Stimulated activated CD4-positive, alpha-beta T cell treated with anti-CD3 and anti-CD28 coated beads, Interleukin-2, amount 100 ng/mL, for 24 hours (primary cell): ENCODE results near the gene ASL.
"Not testable (repeated sequence)": the region's sequence is repeated elsewhere in the genome, so short reads cannot be mapped to it uniquely, and the experiment has no call there.

ENCODE experiments used
- DNase-seq, 2 donors: peaks; one replicate each; pipeline ENCODE4 v3.0.0-alpha.2; 2020

Gene ASL

DNA sequence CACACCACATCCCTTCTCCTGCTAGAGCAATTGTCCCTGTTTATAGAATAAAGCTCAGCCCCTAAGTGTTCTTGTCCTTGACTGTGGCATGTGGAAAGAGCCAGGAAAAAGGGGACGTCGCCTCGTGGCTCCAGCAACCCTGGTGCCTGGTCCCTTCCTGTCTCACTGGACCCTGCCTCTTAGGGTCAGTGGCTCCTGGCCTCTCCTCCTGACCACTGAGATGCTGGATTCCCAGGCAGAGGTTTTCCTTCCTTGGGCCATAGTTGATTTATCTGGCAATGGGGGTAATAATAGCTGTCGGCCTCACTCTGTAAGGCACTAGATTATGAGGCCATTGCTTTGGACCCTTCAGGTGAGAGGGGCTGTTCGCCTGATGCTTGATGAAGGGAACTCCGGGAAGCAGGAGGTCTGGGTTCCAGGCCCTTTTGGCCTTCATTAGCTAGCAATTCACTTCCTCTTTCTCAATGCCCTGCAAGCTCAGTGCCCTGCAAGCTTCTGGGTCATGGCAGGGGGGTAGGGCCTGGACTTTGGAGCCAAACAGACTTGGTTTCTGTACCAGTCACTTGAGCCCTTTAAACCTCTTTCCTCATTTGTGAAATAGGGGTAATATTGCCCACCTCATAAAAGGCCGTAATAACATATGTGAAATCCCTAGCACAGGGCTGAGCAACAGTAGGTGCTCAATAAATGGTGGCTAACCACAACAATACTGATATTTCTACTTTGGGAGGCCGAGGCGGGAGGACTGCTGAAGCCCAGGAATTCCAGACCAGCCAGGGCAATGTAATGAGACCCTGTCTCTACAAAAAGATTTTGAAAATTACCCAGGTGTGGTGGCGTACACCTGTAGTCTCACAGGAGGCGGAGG is 1.1 kb downstream of the ASL start:
- DNase-seq, result no peak

DNA sequence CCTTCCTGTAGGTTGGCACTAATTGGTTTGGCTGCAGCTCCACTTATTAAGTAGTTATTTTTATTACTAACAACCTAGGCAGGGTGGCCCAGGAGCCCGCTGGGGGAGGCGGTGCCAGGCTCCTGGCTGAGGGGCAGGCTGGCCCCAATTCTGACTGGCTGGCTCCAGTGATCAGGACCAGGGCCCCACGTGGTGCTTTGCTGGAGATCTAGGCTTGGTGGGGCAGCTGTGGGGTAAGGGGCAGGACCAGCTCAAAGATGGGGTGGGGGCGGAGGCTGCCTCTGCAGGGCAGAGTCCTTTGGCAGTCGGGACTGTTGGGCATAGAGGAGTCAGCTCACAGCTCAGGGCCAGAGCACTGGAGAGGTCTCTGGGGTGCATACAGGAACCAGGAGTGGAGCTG is 2.4 kb downstream of the ASL start:
- no peak for DNase-seq

DNA sequence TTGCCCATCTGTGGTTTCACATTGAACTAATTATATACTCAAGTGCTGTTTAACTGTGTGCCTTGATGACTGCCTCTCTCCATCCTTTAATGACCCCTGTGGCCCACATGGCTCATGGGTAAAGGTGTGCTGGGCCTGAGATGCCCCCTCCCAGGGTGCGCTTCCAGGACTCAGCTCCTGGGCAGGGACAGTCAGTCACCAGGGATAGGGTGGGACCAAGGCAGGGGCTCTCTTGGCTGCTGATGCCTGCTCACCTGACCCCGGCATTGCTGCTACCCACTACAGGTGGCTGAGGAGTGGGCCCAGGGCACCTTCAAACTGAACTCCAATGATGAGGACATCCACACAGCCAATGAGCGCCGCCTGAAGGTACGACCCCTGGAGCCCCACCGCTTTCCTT is 6.5 kb downstream of the ASL start:
- DNase-seq, result no peak

DNA sequence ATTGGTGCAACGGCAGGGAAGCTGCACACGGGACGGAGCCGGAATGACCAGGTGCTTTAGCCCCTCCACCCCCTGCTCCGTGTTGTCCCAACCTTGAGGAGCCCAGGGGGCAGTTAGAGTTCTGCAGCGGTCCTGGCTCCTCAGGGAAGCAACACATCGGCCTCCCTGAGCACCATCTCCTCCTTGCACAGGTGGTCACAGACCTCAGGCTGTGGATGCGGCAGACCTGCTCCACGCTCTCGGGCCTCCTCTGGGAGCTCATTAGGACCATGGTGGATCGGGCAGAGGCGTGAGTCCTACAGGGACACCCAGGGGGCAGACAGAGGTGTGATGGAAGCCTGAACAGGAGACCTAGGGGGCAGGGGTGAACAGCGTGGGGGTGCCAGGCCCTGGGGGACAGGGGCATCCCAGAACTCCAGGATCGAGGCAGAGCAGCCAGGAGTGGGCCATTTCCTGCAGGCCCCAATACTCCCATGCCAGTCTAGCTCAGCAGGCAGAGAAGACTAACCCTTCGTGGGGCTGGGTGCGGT is 7.3 kb downstream of the ASL start:
- no peak for DNase-seq

DNA sequence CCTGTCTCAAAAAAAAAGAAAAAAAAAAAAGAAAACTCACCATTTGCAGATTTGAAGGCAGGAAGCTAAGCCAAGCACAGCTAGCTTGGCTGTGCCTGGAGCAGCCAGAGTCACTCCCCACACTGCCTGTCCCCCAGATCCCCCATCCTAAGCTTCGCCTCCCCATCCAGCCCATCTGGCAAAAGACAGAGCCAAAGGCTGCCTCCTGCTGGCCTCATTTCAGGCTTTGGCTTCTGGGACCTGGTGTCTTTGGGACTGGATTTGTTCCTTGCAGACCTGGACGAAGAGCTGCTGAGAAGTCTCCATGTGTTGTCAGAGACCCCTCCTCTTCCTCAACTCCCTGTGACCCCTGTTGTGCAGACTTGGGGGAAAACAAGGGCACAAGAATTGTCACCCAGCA is 8.1 kb downstream of the ASL start:
- DNase-seq, result no peak

DNA sequence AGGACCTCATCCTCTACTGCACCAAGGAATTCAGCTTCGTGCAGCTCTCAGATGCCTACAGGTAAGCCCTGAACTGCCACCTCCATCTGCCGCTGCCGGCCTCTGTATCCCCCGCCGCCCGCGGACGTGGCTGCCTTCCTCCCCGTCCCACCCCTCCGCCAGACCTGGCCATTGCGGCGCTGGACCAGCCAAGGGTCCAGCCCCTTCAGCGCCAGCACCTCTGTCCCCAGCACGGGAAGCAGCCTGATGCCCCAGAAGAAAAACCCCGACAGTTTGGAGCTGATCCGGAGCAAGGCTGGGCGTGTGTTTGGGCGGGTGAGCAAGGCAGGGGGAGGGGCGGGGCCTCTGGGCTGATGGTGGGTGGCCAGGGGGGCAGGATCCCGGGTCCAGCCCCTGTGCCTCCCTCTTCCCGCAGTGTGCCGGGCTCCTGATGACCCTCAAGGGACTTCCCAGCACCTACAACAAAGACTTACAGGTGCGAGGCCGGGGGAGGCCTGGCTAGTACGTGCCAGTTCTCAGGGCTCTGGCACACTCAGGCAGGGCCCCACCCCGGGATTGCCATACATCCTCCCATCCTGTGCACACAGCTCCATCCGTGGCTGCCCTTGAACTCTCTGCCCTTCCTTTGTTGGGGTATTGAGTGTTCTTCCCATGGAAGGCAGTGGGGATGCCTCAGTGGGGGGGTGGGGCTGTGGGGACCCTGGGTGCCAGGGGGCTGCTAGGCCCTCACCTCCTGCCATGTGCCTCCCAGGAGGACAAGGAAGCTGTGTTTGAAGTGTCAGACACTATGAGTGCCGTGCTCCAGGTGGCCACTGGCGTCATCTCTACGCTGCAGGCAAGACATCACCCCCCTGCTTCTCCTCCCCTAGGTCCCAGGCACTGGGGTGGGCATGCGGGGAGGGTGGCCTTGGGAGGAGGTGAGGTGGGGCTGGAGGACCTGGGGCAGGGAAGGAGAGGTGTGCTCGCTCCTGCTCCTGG is 13.5 kb downstream of the ASL start:
- no peak for DNase-seq

DNA sequence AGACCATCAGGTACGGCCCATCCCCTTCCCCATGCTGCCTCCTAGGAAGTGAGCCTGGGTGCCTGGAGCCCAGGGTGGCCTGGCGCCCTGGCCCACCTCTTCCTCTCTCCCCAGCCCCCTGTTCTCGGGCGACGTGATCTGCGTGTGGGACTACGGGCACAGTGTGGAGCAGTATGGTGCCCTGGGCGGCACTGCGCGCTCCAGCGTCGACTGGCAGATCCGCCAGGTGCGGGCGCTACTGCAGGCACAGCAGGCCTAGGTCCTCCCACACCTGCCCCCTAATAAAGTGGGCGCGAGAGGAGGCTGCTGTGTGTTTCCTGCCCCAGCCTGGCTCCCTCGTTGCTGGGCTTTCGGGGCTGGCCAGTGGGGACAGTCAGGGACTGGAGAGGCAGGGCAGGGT is 17.0 kb downstream of the ASL start:
- DNase-seq, result no peak

DNA sequence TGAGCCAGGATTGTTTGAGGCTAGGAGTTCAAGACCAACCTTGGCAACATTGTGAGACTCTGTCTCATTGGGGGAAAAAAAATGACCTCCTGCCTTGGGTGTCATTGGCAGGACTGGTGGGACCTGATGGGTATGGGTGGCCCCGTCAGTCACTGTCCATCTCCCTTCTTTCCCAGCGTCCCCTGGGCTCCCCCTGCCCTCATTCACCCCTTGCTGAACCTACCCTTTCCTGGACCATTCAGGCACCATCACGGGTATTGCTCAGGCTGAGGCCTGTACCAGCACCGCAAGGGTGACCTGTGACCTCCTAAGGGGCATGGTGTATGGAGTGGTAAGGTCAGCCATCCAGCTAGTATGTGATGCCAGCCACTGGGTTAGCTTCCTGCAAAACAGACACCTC is 19.4 kb downstream of the ASL start:
- no peak for DNase-seq

DNA sequence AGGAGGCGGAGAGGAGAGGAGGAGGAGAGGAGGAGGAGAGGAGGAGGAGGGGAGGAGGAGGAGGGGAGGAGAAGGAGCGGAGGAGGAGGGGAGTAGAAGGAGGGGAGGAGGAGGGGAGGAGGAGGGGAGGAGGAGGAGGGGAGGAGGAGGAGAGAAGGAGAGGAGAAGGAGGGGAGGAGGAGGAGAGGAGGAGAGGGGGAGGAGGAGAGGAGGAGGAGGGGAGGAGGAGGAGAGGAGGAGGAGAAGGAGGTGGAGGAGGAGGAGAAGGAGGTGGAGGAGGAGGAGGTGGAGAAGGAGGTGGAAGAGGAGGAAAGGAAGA is 23.6 kb downstream of the ASL start:
- no peak for DNase-seq

DNA sequence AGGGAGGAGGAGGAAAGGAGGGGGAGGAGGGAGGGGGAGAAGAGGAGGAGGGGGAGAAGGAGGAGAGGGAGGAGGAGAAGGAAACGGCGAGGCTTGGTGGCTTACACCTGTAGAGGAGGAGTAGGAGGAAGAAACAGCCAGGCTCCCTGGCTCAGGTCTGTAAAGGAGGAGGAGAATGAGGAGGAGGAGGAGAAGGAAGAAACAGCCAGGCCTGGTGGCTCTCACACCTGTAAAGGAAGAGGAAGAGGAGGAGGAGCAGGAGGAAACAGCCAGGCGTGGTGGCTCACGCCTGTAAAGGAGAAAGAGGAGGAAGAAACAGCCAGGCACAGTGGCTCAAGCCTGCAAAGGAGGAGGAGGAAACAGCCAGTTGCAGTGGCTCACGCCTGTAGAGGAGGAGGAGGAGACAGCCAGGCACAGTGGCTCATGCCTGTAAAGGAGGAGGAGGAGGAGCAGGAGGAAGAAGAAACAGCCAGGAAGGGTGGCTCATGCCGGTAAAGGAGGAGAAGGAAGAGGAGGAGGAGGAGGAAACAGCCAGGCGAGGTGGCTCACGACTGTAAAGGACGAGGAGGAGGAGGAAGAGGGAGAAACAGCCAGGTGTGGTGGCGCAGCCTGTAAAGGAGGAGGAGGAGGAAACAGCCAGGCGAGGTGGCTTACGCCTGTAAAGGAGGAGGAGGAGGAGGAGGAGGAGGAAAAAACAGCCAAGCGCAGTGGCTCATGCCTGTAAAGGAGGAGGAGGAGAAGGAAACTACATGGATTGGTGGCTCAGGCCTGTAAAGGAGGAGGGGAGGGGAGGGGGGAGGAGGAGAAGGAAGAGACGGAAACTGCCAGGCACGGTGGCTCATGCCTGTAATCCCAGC is 24.2 kb downstream of the ASL start:
- peak; percentile 27 to 29 for DNase-seq

DNA sequence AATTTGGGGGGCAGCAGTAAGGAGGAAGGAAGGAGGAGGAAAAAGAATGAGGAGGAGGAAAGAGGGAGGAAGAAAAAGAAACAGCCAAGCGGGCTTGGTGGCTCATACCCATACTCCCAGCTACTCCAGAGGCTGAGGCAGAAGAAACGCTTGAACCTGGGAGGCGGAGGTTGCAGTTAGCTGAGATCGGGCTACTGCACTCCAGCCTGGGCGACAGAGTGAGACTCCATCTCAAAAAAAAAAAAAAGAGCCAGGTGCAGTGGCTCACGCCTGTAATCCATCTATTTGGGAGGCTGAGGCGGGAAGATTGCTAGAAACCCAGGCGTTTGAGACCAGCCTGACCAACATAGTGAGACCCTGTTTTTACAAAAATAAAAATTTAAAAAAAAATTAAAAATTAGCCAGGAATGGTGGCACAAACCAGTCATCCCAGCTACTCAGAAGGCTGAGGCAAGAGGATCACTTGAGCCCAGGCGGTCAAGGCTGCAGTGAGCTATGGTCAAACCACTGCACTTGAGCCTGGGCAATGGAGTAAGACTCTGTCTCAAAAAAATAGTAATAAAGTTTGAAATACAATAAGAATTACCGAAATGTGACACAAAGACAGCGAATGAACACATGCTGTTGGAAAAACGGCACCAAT is 24.9 kb downstream of the ASL start:
- no peak for DNase-seq

DNA sequence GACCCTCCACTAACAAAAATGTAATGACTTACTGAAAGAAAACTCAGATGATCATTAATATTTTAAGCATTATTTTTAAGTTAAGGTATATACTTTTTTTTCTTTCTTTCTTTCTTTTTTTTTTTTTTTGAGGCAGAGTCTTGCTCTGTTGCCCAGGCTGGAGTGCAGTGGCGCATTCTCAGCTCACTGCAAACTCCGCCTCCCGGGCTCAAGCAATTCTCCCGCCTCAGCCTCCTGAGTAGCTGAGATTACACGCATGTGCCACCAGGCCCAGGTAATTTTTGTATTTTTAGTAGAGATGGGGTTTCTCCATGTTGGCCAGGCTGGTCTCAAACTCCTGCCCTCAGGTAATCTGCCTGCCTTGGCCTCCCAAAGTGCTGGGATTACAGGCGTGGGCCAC is 26.5 kb downstream of the ASL start:
- not testable (repeated sequence) for DNase-seq

DNA sequence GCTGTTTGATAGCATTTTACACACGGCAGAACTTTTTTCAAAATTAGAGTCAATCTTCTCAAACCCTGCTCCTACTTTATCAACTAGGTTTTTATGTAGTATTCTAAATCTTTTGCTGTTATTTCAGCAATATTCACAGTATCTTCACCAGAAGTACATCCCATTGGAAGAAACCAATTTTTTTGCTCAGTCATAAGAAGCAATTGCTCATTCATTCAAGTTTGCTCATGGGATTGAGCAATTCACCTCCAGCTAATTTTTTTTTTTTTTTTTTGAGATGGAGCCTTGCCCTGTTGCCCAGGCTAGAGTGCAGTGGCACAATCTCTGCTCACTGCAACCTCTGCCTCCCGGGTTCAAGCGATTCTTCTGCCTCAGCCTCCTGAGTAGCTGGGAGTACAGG is 28.4 kb downstream of the ASL start:
- DNase-seq, result not testable (repeated sequence)

DNA sequence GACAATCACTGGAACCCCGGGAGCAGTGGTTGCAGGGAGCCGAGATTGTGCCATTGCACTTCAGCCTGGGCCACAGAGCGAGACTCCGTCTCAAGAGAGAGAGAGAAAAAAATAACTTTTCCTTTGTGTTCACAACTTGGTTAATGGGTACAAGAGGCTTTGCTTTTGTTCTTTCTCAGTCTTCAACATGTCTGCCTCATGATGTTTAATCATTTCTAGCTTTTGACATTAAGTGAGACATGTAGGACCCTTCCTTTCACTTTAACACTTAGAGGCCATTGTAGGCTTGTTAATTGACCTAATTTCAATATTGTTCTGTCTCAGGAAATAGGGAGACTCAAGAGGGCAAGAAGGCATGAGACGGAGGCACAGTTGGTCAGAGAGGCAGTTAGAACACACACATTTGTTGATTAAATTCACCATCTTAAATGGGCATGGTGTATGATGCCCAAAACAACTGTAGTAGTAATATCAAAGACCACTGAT is 29.7 kb downstream of the ASL start:
- no peak for DNase-seq

DNA sequence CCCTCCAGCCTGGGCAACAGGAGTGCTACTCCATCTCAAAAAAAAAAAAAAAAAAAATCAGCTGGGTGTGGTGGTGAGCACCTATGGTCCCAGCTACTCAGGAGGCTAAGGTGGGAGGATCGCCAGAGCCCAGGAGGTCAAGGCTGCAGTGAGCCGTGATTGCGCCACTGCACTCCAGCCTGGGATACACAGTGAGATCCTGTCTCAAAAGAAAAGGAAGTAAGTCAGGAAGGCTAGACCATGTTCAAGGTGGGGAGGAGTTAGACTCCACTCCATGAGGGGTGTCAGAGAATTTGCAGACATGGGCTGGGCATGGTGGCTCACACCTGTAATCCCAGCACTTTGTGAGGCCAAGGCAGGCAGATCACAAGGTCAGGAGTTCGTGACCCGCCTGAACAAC is 32.8 kb downstream of the ASL start:
- not testable (repeated sequence) for DNase-seq

DNA sequence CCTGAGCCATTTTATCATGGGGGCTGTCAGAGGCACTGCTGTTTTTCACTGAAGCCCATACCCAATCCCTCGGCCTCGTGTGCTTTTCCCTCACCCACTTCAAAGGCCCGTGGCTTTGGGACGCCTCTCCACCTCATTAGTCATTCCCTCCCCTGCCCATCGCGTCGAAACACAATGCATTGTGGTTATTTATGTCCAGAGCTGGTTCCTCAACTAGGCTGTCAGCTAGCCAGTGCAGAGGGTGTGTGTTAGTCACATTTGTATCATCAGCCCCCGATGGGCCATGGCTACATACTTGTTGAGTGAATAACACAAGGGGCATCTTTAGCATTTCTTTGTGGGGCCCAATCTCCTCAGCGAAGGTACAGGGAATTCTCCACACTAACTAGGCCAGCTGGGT is 35.2 kb downstream of the ASL start:
- DNase-seq, result no peak

DNA sequence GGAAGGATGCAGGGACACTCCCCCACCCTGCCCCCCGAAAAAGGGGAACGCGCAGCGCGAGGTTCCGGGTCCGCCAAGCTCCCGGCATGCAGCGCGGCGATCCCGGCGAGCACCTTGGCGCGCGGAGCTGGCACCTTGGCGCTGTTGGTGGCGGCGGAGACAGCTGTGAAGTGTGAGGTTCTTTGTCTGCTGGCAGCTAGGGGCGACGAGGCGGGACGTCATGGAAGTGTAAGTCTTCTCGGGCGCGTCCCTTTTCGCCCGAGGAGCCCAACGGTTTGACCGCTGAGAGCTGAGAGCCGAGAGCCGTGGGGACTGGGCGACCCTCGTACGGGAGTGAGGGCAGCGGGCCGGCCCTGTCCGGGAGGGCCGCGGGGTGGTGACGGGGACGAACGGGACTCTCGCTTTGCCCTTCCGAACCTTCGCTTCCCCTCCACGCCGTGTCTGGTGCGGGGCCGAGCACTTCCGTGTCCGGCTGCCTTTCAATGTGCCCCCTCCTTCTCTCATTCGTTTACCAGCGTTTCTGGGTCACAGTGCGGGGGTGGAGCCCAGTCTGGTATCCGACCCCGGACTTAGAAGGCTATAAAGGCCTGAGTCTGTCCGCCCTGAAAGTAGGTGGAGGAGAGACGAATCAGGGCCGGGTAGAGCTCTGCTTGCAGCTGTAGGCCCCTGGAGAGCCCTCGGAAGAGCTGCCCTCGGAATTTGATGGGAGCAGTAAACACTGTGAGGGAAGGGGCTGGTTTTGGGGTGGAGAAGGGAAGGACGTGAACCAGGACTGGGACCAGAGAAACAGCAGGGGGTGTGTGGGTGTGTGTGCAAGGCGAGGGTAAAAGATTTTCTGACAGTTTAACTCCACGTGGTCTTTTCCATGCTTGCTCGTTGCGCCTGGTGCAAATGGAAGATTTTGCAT is 39.4 kb downstream of the ASL start, which contains the start of gene CRCP:
Gene CRCP, plus strand, starts transcription at position 105 of the 907 bp plus-strand sequence. Its CDS starts 116 bp downstream, at position 221.
- DNase-seq, result peak; percentile 85 to 88

DNA sequence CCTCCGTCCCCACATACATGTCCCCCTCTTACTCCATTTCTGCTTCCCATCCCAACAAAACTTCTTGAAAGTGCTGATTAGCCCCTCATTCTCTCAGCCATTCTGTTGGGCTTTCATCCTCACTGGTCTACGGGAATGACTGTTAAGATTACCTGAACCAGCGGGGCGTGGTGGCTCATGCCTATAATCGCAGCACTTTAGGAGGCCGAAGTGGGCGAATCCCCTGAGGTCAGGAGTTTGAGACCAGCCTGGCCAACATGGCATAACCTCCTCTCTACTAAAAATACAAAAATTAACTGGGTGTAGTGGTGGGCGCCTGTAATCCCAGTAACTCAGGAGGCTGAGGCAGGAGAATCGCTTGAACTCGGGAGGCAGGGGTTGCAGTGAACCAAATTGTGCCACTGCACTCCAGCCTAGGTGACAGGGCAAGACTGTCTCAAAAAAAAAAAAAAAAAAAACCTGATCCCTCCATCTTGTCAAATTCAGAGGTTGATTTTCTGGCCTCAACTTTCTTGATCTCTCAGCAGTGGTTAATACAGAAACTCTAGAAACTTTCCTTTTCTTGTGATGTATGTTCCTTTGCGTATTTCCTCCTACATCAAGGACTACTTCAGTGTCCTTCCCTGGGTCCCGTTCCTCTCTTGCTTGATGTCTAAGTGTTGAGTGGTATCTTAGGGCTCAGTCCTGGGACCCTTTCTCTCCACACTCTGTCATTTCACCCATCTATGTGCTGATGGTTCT is 41.2 kb downstream of the ASL start:
- not testable (repeated sequence) for DNase-seq

DNA sequence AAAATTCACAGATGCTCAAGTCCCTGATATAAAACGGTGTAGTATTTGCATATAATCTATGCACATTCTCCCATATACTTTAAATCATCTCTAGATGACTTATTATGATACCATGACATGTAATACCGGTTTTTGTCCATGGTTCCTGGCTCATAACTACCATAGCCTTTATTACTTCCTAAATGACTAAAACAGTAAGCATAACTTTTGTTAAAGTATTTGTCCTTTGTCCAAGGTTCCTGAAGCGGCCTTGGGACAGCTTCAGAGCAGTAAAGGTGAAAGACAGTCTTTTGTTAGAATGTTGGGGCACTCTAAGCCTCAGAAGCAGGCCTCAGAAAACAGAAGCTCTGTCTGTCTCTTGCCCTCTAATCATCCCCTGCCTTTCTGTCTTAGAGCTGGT is 43.0 kb downstream of the ASL start:
- DNase-seq, result no peak

DNA sequence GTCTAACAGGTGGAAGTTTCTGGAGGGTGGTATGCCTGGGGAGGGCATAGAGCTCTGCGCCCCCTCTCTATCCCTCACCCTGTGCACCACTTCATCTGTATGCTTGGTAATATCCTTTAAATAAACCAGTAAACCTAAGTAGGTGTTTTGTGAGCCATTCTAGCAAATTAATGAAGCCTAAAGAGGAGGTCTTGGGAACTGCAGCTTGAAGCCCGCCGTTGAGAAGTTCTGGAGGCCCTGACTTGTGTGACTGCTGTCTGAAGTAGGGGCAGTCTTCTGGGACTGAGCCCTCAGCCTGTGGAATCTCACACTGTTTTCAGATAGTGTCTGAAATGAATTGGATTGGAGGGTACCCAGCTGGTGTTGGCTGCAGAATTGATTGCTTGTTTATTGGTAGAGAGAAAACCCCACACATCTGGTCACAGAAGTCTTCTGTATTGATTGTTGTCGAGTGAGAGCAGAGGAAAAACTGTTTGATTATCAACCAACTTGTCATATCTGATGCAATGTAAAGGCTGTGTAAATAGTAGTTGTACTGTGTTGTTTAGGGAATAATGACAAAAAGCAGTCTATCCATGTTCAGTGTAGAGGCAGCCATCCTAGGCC is 43.7 kb downstream of the ASL start:
- no peak for DNase-seq
